Transverse colon (tissue), 4 donors: Measurements from ENCODE around the gene SLX4IP. TPM values are rescaled to one million over a fixed set of nuclear protein-coding genes. Genes with fewer than 3 reads are reported as not detected.
A peak's percentile ranks its signal among the peaks of the same experiment; 100 is the strongest.

ENCODE experiments used
- DNase-seq: peaks from one replicate; pipeline ENCODE4 v3.0.0-alpha.2; 2019
- H3K27ac ChIP-seq, 4 donors: fragments of 200-600 bp; sonication (generic); 2 replicates each; pipeline ENCODE4 v1.5.1; 2016 to 2018; ENCODE audit warnings: inconsistent platforms in 4 of 4
- H3K27me3 ChIP-seq: fragments of 200-600 bp; sonication (generic); 2 replicates; pipeline ENCODE4 v1.5.1; 2017; ENCODE audit warnings: inconsistent platforms
- H3K36me3 ChIP-seq, 4 donors: fragments of 200-600 bp; sonication (generic); 2 replicates each; pipeline ENCODE4 v1.5.1; 2017 to 2019; ENCODE audit warnings: inconsistent platforms in 4 of 4
- H3K4me1 ChIP-seq, 4 donors: fragments of 200-600 bp; sonication (generic); 2 replicates each; pipeline ENCODE4 v1.5.1; 2017 to 2020; ENCODE audit warnings: inconsistent platforms in 4 of 4
- H3K4me3 ChIP-seq, 4 donors: fragments of 200-600 bp; sonication (generic); 1 replicate in 1 of 4; 2 replicates in 3 of 4; pipeline versions ENCODE4 v1.5.1 to v1.6.1; 2017 to 2019; ENCODE audit warnings: inconsistent platforms in 4 of 4
- H3K9me3 ChIP-seq, 2 donors: fragments of 200-600 bp; sonication (generic); 2 replicates each; pipeline ENCODE4 v1.5.1; 2017 to 2019; ENCODE audit warnings: inconsistent platforms in 2 of 2
- EP300 ChIP-seq: sonication (generic); formaldehyde crosslinking; IDR thresholded peaks from one replicate; pipeline ENCODE4 v1.6.1; 2017; ENCODE audit warnings: antibody characterized with exemption, low read depth
- POLR2A ChIP-seq: fragments of 450-650 bp; IDR thresholded peaks from one replicate; pipeline ENCODE4 v1.6.1; 2016; ENCODE audit warnings: antibody characterized with exemption, mild to moderate bottlenecking, moderate library complexity
- POLR2AphosphoS5 ChIP-seq, 3 donors: sonication (generic); formaldehyde crosslinking; IDR thresholded peaks; one replicate each; pipeline ENCODE4 v1.6.1; 2016; ENCODE audit warnings: antibody characterized with exemption in 3 of 3
- WGBS, 2 donors: methylation state at CpG; one replicate each; pipeline ENCODE4 v1.1.5; 2018; ENCODE audit warnings: low coverage in 1 of 2; 5-methylcytosine and 5-hydroxymethylcytosine counted together
- in situ Hi-C, 4 donors: fragments of 200-750 bp; cut with MboI; loops; one replicate each; pipeline versions ENCODE4 v1.15.0 to v1.15.1; 2017; ENCODE audit warnings: low sequenced_read_pairs in 3 of 4, low pct_ligation_motif_present in 1 of 4, low pct_unique_long_range_greater_than_20kb in 1 of 4
- intact Hi-C: fragments of 100-400 bp; cut with DNase I; formaldehyde crosslinking; loops from one replicate; pipeline ENCODE4 v1.15.1; 2023; ENCODE audit warnings: low total_unique reads
- total RNA-seq, 4 donors: library from RNA; depleted of rRNA; stranded (reverse); fragments of >200 nt; gene quantifications; one replicate each; pipeline ENCODE4 v1.1.0, GENCODE V29; 2016
- TF ChIP-seq, protein P1 (sequence below), 5 experiments: fragments of 200-600 bp in 3 of 5; fragments of 450-650 bp in 2 of 5; sonication (generic) in 3 of 5; IDR thresholded peaks; 1 replicate in 2 of 5; 2 replicates in 3 of 5; pipeline ENCODE4 v1.5.1; 2016 to 2017; ENCODE audit warnings: antibody characterized with exemption in 5 of 5, inconsistent platforms in 3 of 5, mild to moderate bottlenecking in 2 of 5, moderate library complexity in 1 of 5

SLX4IP gene
- total RNA-seq, 4 donors from 2014 or later, result 5.4 to 8.4 (median 7.5) TPM

DNA sequence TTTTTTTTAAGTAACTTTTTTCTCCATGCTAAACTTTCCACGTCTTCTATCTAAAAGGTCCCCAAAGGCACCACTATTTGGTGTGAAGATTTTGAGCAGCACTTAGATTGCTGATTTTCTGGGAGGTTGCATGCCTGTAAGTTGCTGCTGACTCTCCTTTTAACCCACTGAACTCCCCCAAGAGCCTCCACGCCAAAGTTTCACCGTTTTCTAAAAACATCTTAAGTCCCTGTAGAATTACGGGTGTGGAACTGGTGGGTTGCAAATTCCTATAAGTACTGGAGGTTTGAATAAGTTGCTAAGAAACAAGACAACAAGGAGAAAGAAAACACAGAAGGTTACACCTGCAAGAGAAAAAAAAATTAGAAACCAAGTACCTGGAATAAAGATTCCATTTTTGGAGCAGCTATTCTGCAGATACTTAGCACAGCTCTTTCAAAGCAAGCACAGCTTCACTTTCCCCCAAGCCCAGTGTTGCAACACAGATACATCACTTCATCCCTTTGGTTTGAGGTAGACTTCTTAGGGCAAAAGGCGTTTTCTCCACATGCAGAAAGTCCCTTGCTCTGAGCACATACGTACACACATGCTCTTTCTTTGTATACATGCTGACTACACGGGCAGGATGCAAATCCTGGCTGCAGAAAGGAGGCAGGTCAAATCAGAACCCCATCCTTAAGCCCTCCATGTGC, 233.7 kb downstream of the SLX4IP start:
- WGBS, 2 donors, result 78 to 89% methylated on average over 3 to 7 of the region's 7 CpGs
- Histone ChIP-seq H3K4me3 (no peak overlapping the region), H3K36me3 (peaks cover 0 to 12% (median 3%) of the 10 kb centered on the region in 4 donors), H3K27me3 (no peaks in the 10 kb centered on the region), H3K27ac (peak overlapping the region in 2 of 4 donors; percentile 15 to 34), H3K9me3 (no peaks in the 10 kb centered on the region), H3K4me1 (peaks cover 15 to 61% (median 48%) of the 10 kb centered on the region in 4 donors)
- intact Hi-C loops (no loop called here), in situ Hi-C loops (loop anchor here in 1 of 4 donors (25.0 kb wide), 1 partner anchor 207 kb away; no protein-coding TSS in a partner anchor)
- no peak for DNase-seq
- no peak for TF ChIP-seq POLR2AphosphoS5 (IDR thresholded peaks at IDR 0.05)
- TF ChIP-seq EP300, result no peak
- TF ChIP-seq, protein P1, sequence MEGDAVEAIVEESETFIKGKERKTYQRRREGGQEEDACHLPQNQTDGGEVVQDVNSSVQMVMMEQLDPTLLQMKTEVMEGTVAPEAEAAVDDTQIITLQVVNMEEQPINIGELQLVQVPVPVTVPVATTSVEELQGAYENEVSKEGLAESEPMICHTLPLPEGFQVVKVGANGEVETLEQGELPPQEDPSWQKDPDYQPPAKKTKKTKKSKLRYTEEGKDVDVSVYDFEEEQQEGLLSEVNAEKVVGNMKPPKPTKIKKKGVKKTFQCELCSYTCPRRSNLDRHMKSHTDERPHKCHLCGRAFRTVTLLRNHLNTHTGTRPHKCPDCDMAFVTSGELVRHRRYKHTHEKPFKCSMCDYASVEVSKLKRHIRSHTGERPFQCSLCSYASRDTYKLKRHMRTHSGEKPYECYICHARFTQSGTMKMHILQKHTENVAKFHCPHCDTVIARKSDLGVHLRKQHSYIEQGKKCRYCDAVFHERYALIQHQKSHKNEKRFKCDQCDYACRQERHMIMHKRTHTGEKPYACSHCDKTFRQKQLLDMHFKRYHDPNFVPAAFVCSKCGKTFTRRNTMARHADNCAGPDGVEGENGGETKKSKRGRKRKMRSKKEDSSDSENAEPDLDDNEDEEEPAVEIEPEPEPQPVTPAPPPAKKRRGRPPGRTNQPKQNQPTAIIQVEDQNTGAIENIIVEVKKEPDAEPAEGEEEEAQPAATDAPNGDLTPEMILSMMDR (IDR thresholded peaks at IDR 0.05), result no peak
- TF ChIP-seq POLR2A, result no peak

DNA sequence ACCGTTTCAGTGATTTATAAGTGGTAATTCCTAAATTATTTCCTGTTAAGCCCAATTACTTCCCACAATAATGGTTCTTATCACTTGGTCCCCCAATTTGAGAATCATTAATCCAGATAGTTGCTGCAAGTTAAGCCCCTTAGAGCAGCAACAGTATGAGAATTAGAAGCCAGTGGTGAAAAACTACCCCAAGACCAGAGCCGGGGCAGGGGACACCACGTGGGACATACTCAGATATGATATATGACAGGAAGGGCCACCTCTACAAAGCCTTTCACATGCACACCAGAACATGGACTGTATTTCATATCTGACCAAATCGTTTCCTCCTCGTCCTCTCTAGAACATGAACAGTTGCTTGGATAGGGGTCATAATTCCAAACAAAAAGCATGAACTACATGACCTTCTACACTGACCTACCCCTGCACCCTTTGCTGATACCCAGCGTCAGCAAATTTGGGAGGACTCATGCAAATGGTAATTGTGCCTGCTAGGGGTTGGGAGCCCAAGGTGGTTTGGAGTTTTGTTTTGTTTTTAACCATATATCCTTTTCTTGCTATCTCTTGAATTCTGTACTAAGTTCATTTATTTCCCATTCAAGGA, 234.8 kb downstream of the SLX4IP start:
- DNase-seq, result no peak
- H3K27me3 ChIP-seq, result no peaks in the 10 kb centered on the region
- 45% methylated on average over 6 of the region's 6 CpGs; no CpG with 5 or more reads in 1 of the 2 donors for WGBS, 2 donors
- H3K9me3 ChIP-seq, result no peaks in the 10 kb centered on the region
- H3K36me3 ChIP-seq, result peaks cover 0 to 12% (median 3%) of the 10 kb centered on the region in 4 donors
- in situ Hi-C loops (loop anchor here in 1 of 4 donors (10.0 to 25.0 kb wide), 2 partner anchors 208 to 535 kb away; no protein-coding TSS in a partner anchor), intact Hi-C loops (loop anchor here (10.0 kb wide), 1 partner anchor 605 kb away; no protein-coding TSS in a partner anchor)
- H3K4me1 ChIP-seq, result peaks cover 10 to 54% (median 48%) of the 10 kb centered on the region in 4 donors
- TF ChIP-seq POLR2A, result no peak
- TF ChIP-seq EP300, result no peak
- no peak for TF ChIP-seq POLR2AphosphoS5 (IDR thresholded peaks at IDR 0.05)
- TF ChIP-seq, protein P1 (IDR thresholded peaks at IDR 0.05), result no peak
- H3K4me3 ChIP-seq, result peak overlapping the region in 2 of 4 donors; percentile 96 to 97
- H3K27ac ChIP-seq, result peak overlapping the region; percentile 100

DNA sequence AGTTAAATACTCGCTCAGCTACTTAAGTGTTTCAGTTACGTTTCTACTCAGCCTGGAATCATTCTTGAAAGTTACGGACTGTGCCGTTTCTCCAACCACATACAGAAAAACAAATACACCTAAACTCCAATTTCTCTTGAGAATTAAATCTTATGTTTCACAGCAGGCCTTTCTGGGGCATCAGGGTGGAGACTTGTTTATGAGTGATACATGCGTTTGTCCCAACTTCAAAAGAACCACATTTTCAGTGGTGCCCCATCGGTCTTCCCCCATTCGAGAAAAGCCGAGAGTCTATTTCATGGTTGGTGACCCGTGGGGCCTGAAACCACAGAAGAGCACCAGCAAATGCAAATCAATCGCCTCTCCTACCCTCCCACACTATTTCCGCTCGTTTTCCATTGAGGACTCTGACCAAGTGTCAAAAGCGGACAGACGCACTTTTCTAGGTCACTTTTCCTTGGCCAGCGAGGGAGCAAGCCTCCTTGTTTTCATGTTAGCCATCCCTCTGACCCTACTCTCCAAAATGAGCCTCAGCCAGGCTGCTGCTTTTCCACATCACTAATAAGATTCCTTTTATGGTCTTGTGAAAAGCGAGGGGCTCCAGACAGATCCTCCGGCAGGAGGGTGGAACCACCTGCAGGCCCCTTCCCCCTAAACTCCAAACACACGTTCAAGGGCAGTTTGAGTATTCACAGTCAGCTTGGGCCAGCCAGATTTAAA, 235.6 kb downstream of the SLX4IP start:
- Histone ChIP-seq H3K4me1 (peaks cover 11 to 54% (median 46%) of the 10 kb centered on the region in 4 donors), H3K9me3 (no peaks in the 10 kb centered on the region), H3K4me3 (peak overlapping the region; percentile 94 to 97 (median 96)), H3K27me3 (no peaks in the 10 kb centered on the region), H3K27ac (peak overlapping the region; percentile 100), H3K36me3 (peaks cover 0 to 12% (median 3%) of the 10 kb centered on the region in 4 donors)
- TF ChIP-seq, protein P1 (IDR thresholded peaks at IDR 0.05), result no peak
- TF ChIP-seq POLR2AphosphoS5 (IDR thresholded peaks at IDR 0.05), result peak in 1 of 3 donors; percentile 26
- no peak for TF ChIP-seq EP300
- DNase-seq, result no peak
- WGBS, 2 donors, result 22 to 39% methylated on average over 15 to 18 of the region's 18 CpGs
- in situ Hi-C loops (loop anchor here in 1 of 4 donors (10.0 to 25.0 kb wide), 2 partner anchors 208 to 534 kb away; no protein-coding TSS in a partner anchor), intact Hi-C loops (loop anchor here (10.0 kb wide), 1 partner anchor 604 kb away; no protein-coding TSS in a partner anchor)
